Pancreas (tissue), 10 donors: ENCODE results near the gene CNTNAP1. TPM values are rescaled to one million over a fixed set of nuclear protein-coding genes. Genes with fewer than 3 reads are reported as not detected.
A peak's percentile ranks its signal among the peaks of the same experiment; 100 is the strongest.

Experiments used
- ATAC-seq, 4 donors: fragments of 200-7000 bp; cut with Tn5 transposase; one replicate each; pipeline versions ENCODE4 v1.8.0 to v1.9.1; 2020; ENCODE audit warnings: mild to moderate bottlenecking in 4 of 4, moderate library complexity in 4 of 4
- DNase-seq, 6 donors: peaks; one replicate each; pipeline ENCODE4 v3.0.0-alpha.2; 2020
- FAIRE-seq: peaks from 2 replicates; lab custom pipeline; 2012; peaks lifted over from hg19 to GRCh38; lab: Jason Lieb, UNC
- H3K27ac ChIP-seq, 4 donors: fragments of 200-600 bp; sonication (generic); 1 replicate in 3 of 4; 2 replicates in 1 of 4; pipeline versions ENCODE4 v1.5.0 to v1.8.0; 2020
- H3K27me3 ChIP-seq, 4 donors: fragments of 200-600 bp; one replicate each; pipeline ENCODE4 v1.8.0; 2021
- H3K36me3 ChIP-seq, 3 donors: fragments of 200-600 bp; sonication (generic) in 1 of 3; one replicate each; pipeline versions ENCODE4 v1.5.0 to v1.8.0; 2020 to 2021
- H3K4me1 ChIP-seq, 3 donors: fragments of 200-600 bp; one replicate each; pipeline ENCODE4 v1.8.0; 2021
- H3K4me3 ChIP-seq, 4 donors: fragments of 200-600 bp; sonication (generic) in 2 of 4; one replicate each; pipeline versions ENCODE4 v1.5.0 to v1.8.0; 2020 to 2021
- H3K9me3 ChIP-seq, 4 donors: fragments of 200-600 bp; one replicate each; pipeline ENCODE4 v1.8.0; 2021
- WGBS, 2 donors: extraction: QIAGEN DNeasy Blood & Tissue Kit; methylation state at CpG; one replicate each; pipeline ENCODE4 v1.1.7; 2013; 5-methylcytosine and 5-hydroxymethylcytosine counted together
- intact Hi-C, 3 donors: fragments of 100-400 bp; cut with DNase I; formaldehyde crosslinking; loops; one replicate each; pipeline versions ENCODE4 v1.11.1 to v1.14.2; 2022
- polyA plus RNA-seq, 2 donors: library from polyadenylated mRNA; stranded (reverse); fragments of 200-250 nt; gene quantifications; one replicate each; pipeline ENCODE4 v1.2.3, GENCODE V29; 2013
- total RNA-seq, 6 donors: library from RNA; stranded (reverse); fragmentation: NEBNext Ultra II Directional in 4 of 6; extraction: Animal tissue kit (Norgen Biotek cat#: 25700) in 4 of 6; gene quantifications; one replicate each; pipeline versions ENCODE4 v1.2.1 to v1.2.4, GENCODE V29; 2021 to 2023
- TF ChIP-seq, protein P1 (sequence below), 4 donors: fragments of 200-600 bp; sonication (generic) in 3 of 4; IDR thresholded peaks; one replicate each; pipeline versions ENCODE4 v1.5.0 to v1.8.0; 2021; ENCODE audit warnings: antibody characterized with exemption in 4 of 4
- donor health status: healthy with polysubstance abuse.
- donor health status: DM: no; HTN: no; CAD: no; lungs with moderate emphysema.
- donor health status: DM: no; HTN: no; CAD: no.
- donor health status: control.
- donor health status: control.
- donor health status: Bipolar disorder and iron deficiency.
- donor health status: DM: yes; HTN: yes; CAD: no.
- donor health status: DM: no; HTN: no; CAD: no.
- donor health status: DM: no; HTN: no; CAD: no.
- donor health status: DM: yes; HTN: yes; CAD: no.

Gene CNTNAP1
- total and polyA plus RNA-seq, 8 donors: 3.1 to 20.0 (median 6.8) TPM

DNA sequence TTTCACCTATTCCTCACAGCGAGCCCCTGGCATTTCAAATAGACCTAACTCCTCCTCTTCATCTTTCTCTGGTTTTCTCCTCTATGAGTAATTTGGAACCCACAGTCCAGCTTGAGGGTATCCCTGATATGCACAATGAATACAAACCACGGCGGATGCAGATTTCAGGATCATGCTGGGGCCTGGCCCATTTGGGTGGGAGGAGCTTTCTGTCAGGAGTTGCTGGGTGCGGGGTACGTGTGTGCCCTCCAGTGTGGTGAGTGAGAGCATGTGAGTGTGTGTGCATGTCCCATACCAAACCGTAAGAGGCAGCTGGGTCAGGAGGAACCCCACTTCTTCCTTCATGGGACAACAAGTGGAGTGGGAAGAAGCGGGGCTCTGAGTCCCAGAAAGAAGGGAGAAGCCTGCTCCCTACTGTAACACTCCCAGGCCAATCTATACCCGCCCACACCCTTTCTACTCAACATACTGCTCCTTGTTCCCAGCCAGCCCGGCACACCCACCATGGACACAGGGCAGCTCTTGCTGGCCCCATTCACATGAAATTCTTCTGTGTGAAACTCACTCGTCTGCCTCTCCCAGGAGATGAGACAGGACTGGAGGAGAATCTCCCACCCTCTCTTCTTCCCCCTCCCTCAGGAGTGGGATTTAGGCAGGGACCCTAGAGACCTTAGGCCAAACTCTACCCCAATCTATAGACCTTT is 18.4 kb downstream of the CNTNAP1 start:
- TF ChIP-seq, protein P1, sequence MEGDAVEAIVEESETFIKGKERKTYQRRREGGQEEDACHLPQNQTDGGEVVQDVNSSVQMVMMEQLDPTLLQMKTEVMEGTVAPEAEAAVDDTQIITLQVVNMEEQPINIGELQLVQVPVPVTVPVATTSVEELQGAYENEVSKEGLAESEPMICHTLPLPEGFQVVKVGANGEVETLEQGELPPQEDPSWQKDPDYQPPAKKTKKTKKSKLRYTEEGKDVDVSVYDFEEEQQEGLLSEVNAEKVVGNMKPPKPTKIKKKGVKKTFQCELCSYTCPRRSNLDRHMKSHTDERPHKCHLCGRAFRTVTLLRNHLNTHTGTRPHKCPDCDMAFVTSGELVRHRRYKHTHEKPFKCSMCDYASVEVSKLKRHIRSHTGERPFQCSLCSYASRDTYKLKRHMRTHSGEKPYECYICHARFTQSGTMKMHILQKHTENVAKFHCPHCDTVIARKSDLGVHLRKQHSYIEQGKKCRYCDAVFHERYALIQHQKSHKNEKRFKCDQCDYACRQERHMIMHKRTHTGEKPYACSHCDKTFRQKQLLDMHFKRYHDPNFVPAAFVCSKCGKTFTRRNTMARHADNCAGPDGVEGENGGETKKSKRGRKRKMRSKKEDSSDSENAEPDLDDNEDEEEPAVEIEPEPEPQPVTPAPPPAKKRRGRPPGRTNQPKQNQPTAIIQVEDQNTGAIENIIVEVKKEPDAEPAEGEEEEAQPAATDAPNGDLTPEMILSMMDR (IDR thresholded peaks at IDR 0.05): no peak
- FAIRE-seq: no peak
- H3K36me3 ChIP-seq: peaks cover 0 to 32% (median 17%) of the 10 kb centered on the region in 3 donors
- intact Hi-C loops: loop anchor here in 1 of 3 donors (10.0 kb wide), 1 partner anchor 124 kb away; the partner anchor contains the start of gene BECN1
- WGBS, 2 donors: 76 to 77% methylated on average over 10 of the region's 10 CpGs
- no peak overlapping the region for H3K4me3 ChIP-seq
- no peaks in the 10 kb centered on the region for H3K9me3 ChIP-seq
- H3K27me3 ChIP-seq: no peaks in the 10 kb centered on the region
- no peak overlapping the region for H3K27ac ChIP-seq
- H3K4me1 ChIP-seq: no peaks in the 10 kb centered on the region
- DNase-seq: no peak
- ATAC-seq: peak in 1 of 4 donors; percentile 14

- WGBS, 2 donors: 90 to 91% methylated on average over 11 of the region's 11 CpGs
- Histone ChIP-seq H3K4me3 (no peak overlapping the region), H3K27ac (no peak overlapping the region), H3K4me1 (no peaks in the 10 kb centered on the region), H3K9me3 (no peaks in the 10 kb centered on the region), H3K36me3 (peaks cover 0 to 48% (median 30%) of the 10 kb centered on the region in 3 donors), H3K27me3 (no peaks in the 10 kb centered on the region)
- FAIRE-seq (no peak), ATAC-seq (no peak), DNase-seq (no peak)
- TF ChIP-seq, protein P1 (IDR thresholded peaks at IDR 0.05): no peak
- intact Hi-C loops: loop anchor here in 1 of 3 donors (10.0 kb wide), 1 partner anchor 122 kb away; the partner anchor contains the start of gene BECN1
These were observed 20.1 kb downstream of the CNTNAP1 start for GRCh38 chr17:42702446-42702845.

- Histone ChIP-seq H3K4me1 (no peaks in the 10 kb centered on the region), H3K27ac (no peak overlapping the region), H3K36me3 (peaks cover 0 to 68% (median 39%) of the 10 kb centered on the region in 3 donors), H3K9me3 (no peaks in the 10 kb centered on the region), H3K4me3 (no peak overlapping the region), H3K27me3 (no peaks in the 10 kb centered on the region)
- no peak for ATAC-seq
- WGBS, 2 donors: 95 to 97% methylated on average over 5 of the region's 5 CpGs
- TF ChIP-seq, protein P1 (IDR thresholded peaks at IDR 0.05): no peak
- DNase-seq: no peak
- no peak for FAIRE-seq
- intact Hi-C loops: loop anchor here in 1 of 3 donors (10.0 kb wide), 1 partner anchor 120 kb away; the partner anchor contains the start of gene BECN1
These were observed 22.1 kb downstream of the CNTNAP1 start for GRCh38 chr17:42704490-42704836.

DNA sequence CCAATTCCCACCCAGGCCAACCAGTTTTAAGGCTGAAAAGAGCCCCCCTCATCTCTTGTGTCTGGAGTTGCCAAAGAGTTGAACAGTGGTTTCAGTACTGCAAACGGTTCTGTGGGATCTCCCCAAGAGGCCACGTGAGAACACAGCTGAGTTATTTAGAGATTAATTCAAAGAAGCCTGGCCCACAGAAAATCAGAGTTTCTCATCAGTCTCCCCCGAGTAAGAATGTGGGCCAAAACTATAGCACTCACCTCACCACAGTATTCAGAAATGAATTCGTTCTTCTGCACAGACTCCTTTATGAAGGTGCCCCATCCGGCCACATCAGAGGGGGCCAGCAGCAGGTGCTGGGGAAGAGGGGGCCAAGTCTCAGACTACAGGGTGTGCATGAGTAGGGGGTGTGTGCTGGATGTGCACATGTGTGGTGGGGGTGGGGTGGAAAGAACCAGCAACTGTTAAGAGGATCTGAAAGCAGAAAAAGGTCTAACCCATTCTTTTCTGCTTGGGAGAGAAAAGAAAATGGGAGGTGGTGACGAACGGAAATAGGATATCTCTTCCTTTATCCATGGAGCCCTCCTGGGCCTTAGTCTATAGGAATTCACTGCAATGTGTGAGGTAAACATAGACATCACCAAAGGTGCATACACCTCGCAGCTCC is 22.6 kb downstream of the CNTNAP1 start:
- H3K27ac ChIP-seq: no peak overlapping the region
- no peaks in the 10 kb centered on the region for H3K9me3 ChIP-seq
- TF ChIP-seq, protein P1 (IDR thresholded peaks at IDR 0.05): no peak
- intact Hi-C loops: loop anchor here in 1 of 3 donors (10.0 kb wide), 1 partner anchor 120 kb away; the partner anchor contains the start of gene BECN1
- WGBS, 2 donors: 82 to 84% methylated on average over 8 of the region's 8 CpGs
- no peak overlapping the region for H3K4me3 ChIP-seq
- no peaks in the 10 kb centered on the region for H3K27me3 ChIP-seq
- ATAC-seq (no peak), FAIRE-seq (no peak), DNase-seq (no peak)
- H3K36me3 ChIP-seq: peaks cover 0 to 73% (median 41%) of the 10 kb centered on the region in 3 donors
- H3K4me1 ChIP-seq: no peaks in the 10 kb centered on the region
